Measurements from ENCODE around the gene PARD6B.
"Not testable (repeated sequence)": the region's sequence is repeated elsewhere in the genome, so short reads cannot be mapped to it uniquely, and the experiment has no call there.

GRCh38 chr20:50766955-50767809 is 35.8 kb downstream of the PARD6B start:
- TF ChIP-seq CTCF (IDR thresholded peaks at IDR 0.05; ENCODE audit: insufficient read depth, low read length, poor library complexity, severe bottlenecking); EZH2phosphoT487 (conservative IDR thresholded peaks at IDR 0.05; ENCODE audit: low read length): not testable (repeated sequence)

All from SU-DHL-6 (cell line).